HEK293 (cell line): Measurements from ENCODE around the gene MAML2.

Experiments
- ZBTB7A ChIP-seq: fragments of 450-650 bp; formaldehyde crosslinking; IDR thresholded peaks from 2 replicates; pipeline ENCODE4 v1.5.1; 2016; ENCODE audit warnings: low read depth, missing biosample characterization, missing genetic modification characterization
- ZNF140 ChIP-seq: fragments of 450-650 bp; formaldehyde crosslinking; IDR thresholded peaks from 2 replicates; pipeline ENCODE4 v1.5.1; 2016; ENCODE audit warnings: missing biosample characterization, missing genetic modification characterization
- ZNF16 ChIP-seq: fragments of 450-650 bp; formaldehyde crosslinking; IDR thresholded peaks from 2 replicates; pipeline ENCODE4 v1.5.1; 2016; ENCODE audit warnings: low read depth, missing biosample characterization, missing genetic modification characterization
- ZNF248 ChIP-seq: fragments of 450-650 bp; formaldehyde crosslinking; IDR thresholded peaks from 2 replicates; pipeline ENCODE4 v1.5.1; 2017; ENCODE audit warnings: missing biosample characterization, missing genetic modification characterization
- ZNF274 ChIP-seq, 2 experiments: fragments of 200-500 bp in 1 of 2; fragments of 450-650 bp in 1 of 2; sonication (Bioruptor generic) in 1 of 2; formaldehyde crosslinking in 1 of 2; IDR thresholded peaks; 2 replicates each; pipeline versions ENCODE4 v1.5.1 to v1.6.1; 2014 to 2016; ENCODE audit warnings: borderline replicate concordance in 1 of 2, inconsistent platforms in 1 of 2, low read length in 1 of 2, missing biosample characterization in 1 of 2, missing genetic modification characterization in 1 of 2
- ZNF324 ChIP-seq: fragments of 450-650 bp; formaldehyde crosslinking; IDR thresholded peaks from 2 replicates; pipeline ENCODE4 v1.5.1; 2016; ENCODE audit warnings: missing biosample characterization, missing genetic modification characterization
- ZNF544 ChIP-seq: fragments of 450-650 bp; formaldehyde crosslinking; IDR thresholded peaks from 2 replicates; pipeline ENCODE4 v1.5.0; 2017; ENCODE audit warnings: missing biosample characterization, missing genetic modification characterization
- ZNF621 ChIP-seq: fragments of 450-650 bp; formaldehyde crosslinking; IDR thresholded peaks from 2 replicates; pipeline ENCODE4 v1.5.1; 2017; ENCODE audit warnings: missing biosample characterization, missing genetic modification characterization
- ZNF629 ChIP-seq: fragments of 450-650 bp; formaldehyde crosslinking; IDR thresholded peaks from 2 replicates; pipeline ENCODE4 v1.5.1; 2017; ENCODE audit warnings: missing biosample characterization, missing genetic modification characterization
- ZSCAN23 ChIP-seq: fragments of 450-650 bp; formaldehyde crosslinking; IDR thresholded peaks from 2 replicates; pipeline ENCODE4 v1.5.1; 2016; ENCODE audit warnings: missing biosample characterization, missing genetic modification characterization
- TF ChIP-seq, protein P1 (sequence below): fragments of 450-650 bp; formaldehyde crosslinking; IDR thresholded peaks from 2 replicates; pipeline ENCODE4 v1.5.1; 2016; ENCODE audit warnings: missing biosample characterization, missing genetic modification characterization
- TF ChIP-seq, protein P2 (sequence below): fragments of 450-650 bp; formaldehyde crosslinking; IDR thresholded peaks from 2 replicates; pipeline ENCODE4 v1.5.1; 2016; ENCODE audit warnings: missing biosample characterization, missing genetic modification characterization
- TF ChIP-seq, protein P3 (sequence below): fragments of 450-650 bp; formaldehyde crosslinking; IDR thresholded peaks from 2 replicates; pipeline ENCODE4 v1.5.1; 2016; ENCODE audit warnings: missing biosample characterization, missing genetic modification characterization

DNA sequence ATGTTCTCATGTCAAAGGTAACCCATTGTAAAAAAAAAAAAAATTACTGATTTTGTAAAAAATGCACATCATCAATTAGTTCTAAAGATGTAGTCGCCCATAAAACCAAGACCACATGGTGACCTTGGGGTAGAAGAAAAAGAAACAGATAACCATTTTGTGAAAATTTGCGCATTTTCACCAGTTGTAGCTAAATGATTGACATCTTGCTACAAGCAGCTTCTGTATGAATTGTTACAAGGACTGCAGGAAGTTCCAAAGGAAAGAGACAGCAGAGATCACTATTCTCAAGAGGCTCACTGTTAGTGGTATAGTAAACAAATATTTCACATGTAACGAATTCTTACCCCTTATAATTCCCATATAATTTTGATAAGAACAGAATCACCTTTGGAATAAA, 48.7 kb downstream of the MAML2 start:
- no peak for TF ChIP-seq ZNF140 (tag by site-specific recombination)
- TF ChIP-seq, protein P1, sequence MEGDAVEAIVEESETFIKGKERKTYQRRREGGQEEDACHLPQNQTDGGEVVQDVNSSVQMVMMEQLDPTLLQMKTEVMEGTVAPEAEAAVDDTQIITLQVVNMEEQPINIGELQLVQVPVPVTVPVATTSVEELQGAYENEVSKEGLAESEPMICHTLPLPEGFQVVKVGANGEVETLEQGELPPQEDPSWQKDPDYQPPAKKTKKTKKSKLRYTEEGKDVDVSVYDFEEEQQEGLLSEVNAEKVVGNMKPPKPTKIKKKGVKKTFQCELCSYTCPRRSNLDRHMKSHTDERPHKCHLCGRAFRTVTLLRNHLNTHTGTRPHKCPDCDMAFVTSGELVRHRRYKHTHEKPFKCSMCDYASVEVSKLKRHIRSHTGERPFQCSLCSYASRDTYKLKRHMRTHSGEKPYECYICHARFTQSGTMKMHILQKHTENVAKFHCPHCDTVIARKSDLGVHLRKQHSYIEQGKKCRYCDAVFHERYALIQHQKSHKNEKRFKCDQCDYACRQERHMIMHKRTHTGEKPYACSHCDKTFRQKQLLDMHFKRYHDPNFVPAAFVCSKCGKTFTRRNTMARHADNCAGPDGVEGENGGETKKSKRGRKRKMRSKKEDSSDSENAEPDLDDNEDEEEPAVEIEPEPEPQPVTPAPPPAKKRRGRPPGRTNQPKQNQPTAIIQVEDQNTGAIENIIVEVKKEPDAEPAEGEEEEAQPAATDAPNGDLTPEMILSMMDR (tag by site-specific recombination) = no peak
- no peak for TF ChIP-seq ZBTB7A
- TF ChIP-seq, protein P2, sequence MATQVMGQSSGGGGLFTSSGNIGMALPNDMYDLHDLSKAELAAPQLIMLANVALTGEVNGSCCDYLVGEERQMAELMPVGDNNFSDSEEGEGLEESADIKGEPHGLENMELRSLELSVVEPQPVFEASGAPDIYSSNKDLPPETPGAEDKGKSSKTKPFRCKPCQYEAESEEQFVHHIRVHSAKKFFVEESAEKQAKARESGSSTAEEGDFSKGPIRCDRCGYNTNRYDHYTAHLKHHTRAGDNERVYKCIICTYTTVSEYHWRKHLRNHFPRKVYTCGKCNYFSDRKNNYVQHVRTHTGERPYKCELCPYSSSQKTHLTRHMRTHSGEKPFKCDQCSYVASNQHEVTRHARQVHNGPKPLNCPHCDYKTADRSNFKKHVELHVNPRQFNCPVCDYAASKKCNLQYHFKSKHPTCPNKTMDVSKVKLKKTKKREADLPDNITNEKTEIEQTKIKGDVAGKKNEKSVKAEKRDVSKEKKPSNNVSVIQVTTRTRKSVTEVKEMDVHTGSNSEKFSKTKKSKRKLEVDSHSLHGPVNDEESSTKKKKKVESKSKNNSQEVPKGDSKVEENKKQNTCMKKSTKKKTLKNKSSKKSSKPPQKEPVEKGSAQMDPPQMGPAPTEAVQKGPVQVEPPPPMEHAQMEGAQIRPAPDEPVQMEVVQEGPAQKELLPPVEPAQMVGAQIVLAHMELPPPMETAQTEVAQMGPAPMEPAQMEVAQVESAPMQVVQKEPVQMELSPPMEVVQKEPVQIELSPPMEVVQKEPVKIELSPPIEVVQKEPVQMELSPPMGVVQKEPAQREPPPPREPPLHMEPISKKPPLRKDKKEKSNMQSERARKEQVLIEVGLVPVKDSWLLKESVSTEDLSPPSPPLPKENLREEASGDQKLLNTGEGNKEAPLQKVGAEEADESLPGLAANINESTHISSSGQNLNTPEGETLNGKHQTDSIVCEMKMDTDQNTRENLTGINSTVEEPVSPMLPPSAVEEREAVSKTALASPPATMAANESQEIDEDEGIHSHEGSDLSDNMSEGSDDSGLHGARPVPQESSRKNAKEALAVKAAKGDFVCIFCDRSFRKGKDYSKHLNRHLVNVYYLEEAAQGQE (tag by site-specific recombination) = no peak
- TF ChIP-seq ZNF544 (tag by site-specific recombination) = no peak
- no peak for TF ChIP-seq ZNF248 (tag by site-specific recombination)
- TF ChIP-seq ZNF274 (IDR thresholded peaks at IDR 0.05; ENCODE audit: low read length) = no peak
- TF ChIP-seq ZNF274 (tag by site-specific recombination; IDR thresholded peaks at IDR 0.05; ENCODE audit: borderline replicate concordance) = no peak
- no peak for TF ChIP-seq ZNF629 (tag by site-specific recombination)
- TF ChIP-seq, protein P3, sequence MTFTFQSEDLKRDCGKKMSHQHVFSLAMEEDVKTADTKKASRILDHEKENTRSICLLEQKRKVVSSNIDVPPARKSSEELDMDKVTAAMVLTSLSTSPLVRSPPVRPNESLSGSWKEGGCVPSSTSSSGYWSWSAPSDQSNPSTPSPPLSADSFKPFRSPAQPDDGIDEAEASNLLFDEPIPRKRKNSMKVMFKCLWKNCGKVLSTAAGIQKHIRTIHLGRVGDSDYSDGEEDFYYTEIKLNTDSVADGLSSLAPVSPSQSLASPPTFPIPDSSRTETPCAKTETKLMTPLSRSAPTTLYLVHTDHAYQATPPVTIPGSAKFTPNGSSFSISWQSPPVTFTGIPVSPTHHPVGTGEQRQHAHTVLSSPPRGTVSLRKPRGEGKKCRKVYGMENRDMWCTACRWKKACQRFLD (tag by site-specific recombination) = no peak
- no peak for TF ChIP-seq ZNF16 (tag by site-specific recombination)
- no peak for TF ChIP-seq ZSCAN23
- no peak for TF ChIP-seq ZNF324
- no peak for TF ChIP-seq ZNF621 (tag by site-specific recombination)
